Lung microvascular endothelial cell (primary cell): ENCODE results near the gene TMEM134. TPM values are rescaled to one million over a fixed set of nuclear protein-coding genes. Genes with fewer than 3 reads are reported as not detected.
"Not testable (repeated sequence)": the region's sequence is repeated elsewhere in the genome, so short reads cannot be mapped to it uniquely, and the experiment has no call there.

ENCODE experiments used
- DNase-seq, 2 donors: peaks; one replicate each; pipeline versions ENCODE4 v3.0.0 to v3.0.0-alpha.2; 2010; ENCODE audit warnings: low read depth in 2 of 2
- total RNA-seq: library from RNA; depleted of rRNA; stranded (reverse); fragments of >200 nt; gene quantifications from 2 replicates; pipeline ENCODE4 v1.2.1, GENCODE V29; 2014

The TMEM134 gene, protein sequence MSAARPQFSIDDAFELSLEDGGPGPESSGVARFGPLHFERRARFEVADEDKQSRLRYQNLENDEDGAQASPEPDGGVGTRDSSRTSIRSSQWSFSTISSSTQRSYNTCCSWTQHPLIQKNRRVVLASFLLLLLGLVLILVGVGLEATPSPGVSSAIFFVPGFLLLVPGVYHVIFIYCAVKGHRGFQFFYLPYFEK
- 14.2 and 16.1 TPM in 2 replicates for total RNA-seq

DNA sequence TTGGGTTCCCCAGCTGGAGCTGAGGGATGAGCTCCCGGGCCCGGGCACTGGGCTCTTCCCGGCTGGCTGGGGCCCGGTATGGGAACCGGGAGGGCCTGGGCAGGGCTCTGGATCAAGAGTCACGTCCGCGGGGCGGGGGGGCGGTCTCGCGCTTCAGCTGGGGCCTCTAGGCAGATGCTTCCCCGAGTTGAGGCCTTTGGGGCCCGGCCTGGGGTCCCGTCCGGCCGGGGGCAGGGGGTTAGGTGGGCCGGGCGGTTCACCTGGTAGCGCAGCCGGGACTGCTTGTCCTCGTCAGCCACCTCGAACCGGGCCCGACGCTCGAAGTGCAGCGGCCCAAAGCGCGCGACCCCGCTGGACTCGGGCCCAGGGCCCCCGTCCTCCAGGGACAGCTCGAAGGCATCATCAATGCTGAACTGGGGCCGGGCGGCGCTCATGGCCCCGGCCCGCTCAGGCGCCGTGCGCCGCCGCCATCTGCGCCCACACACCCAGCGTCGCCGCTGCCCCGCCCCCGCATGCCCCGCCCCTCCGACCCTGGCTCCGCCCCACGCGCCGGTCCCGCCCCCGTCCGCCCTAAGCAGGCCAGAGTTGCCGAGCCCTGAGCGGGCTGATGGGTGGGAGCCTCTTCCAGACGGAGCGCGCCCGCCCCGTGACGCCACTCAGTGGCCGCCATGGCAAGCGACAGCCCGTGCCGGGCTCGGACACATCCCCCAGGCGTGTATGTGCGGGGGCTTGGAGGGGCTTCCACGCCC, at the start of gene TMEM134:
TSS of gene TMEM134 (minus strand) at position 493 of the 749 bp plus-strand sequence. CDS start at position 434, 59 bp downstream.
- DNase-seq, result peak; percentile 94 to 97

DNA sequence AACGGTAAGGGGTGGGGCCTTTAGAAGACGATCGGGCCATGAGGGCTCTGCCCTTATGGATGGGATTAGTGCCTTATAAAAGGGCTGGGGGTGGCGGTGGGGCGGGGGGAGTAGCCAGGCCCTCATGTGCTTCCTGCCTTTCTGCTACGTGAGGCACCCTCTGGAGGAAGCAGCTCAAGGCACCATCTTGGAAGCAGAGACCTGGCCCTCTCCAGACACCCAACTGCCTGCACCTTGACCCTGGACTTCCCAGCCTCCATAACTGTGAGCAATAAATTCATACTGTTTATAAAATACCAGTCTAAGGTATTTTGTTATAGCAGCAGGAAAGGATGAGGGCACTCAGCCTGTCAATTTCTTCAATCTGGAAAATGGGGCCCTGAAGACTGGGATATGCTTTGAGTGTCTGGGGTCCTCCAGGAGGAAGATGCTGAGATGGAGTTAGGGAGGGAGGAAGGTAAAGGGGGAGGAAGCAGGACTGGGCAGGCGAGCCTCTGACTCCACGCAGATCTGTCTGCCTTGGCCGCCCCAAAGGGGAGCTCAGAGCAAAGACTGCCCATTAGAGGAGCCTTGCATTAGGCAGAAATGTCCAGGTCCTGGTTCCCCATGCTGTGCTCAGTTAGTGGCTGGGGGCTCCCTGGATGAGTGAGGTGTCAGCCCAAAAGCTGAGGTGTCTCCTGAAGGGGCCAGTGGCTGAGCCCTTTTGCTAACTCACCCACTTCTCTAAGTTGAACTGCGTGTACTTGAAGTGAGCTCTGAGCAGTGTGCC, 48.9 kb upstream of the TMEM134 start:
- no peak for DNase-seq

DNA sequence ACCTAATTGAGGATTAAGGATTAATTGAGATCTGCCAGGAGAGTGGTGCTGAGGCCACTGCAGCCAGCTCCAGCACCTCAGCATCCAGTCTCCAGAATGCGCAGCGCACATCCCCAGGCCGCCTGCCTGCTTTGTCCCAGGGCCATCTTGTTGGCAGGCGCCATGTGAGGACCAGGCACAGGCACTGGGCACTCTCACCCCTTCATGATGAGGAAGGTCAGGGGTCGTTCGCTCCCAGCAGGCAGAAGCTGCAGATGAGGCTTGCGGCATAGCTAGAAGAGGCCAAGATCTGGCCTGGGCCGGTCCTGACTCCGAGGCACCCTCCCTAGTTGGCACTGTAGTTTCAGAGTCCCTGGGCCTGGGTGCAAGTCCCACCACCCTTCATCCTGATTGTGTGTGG, 47.8 kb upstream of the TMEM134 start:
- DNase-seq, result no peak

DNA sequence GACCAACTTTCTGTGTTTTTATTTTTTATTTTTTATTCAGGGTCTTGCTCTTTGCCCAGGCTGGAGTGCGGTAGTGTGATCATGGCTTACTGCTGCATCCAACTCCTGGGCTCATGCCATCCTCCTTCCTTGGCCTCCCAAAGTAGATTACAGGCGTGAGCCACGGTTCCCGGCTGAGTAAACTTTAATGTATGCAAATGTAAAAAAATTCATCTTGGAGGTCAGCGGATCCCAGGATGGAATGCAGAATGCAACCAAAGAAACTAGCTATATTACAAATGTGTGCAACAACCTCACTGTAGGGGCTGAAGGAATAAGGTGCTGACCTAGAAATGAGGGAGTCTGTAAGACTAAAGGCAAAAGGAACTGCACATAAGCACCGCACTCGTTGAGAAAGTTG, 45.1 kb upstream of the TMEM134 start:
- no peak for DNase-seq

DNA sequence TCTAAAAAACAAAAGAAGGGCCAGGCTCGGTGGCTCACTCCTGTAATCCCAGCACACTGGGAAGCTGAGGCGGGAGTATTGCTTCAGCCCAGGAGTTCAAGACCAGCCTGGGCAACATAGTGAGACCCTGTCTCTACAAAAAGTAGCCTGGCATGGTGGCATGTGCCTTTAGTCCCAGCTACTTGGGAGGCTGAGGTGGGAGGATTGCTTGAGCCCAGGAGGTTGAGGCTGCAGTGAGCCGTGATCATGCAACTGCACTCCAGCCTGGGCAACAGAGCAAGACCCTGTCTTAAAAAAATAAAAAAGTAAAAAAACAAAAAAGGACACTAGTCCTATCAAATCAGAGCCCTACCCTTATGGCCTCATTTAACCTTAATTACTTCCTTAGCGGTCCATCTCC, 42.5 kb upstream of the TMEM134 start:
- not testable (repeated sequence) for DNase-seq

DNA sequence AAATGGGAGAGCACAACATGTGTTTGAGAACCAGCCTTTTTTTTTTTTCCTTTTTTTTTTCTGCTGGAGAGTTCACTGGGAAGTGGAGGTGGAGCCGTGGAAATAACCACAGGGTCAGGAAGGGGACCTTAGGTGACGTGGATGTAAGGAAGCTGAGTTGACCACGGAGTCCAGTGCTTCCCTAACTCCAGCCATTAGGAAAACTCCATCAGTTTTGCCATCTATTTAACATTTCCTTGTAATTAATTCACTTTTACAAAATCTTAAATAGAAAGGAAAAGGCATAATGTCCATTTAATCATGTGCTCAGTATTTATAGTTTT, 40.9 kb upstream of the TMEM134 start:
- no peak for DNase-seq

DNA sequence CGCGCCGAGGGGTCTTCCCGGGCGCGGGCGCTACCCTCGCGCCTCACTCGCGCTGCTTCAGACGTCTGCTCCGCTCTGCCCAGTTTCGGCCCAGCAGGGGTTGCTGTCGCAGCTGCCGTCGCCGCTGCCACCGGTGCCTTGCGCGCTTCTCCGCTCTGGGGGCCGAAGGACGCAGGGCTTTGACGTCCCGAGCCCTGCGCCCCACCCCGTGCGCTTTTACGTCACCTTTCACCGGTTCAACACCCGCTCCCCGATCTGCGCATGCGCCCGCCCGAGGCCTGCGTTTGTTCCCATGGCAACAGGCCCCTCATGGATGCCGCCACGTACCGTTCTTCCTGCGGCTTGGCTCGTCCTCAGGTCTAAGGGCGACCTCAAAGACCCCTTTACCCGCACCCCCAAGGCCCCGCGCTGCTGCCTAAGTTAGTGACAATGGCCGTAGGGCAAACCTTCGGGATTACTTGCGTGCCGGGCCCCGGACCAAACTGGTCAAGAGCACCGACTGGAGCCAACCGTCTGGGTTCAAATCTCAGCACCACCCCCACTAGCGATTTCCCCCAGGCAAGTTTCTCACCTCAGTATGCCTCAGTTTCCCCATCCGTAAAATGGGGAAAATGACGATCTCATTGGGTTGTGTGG, 39.6 kb upstream of the TMEM134 start:
- DNase-seq, result peak; percentile 97 to 98

DNA sequence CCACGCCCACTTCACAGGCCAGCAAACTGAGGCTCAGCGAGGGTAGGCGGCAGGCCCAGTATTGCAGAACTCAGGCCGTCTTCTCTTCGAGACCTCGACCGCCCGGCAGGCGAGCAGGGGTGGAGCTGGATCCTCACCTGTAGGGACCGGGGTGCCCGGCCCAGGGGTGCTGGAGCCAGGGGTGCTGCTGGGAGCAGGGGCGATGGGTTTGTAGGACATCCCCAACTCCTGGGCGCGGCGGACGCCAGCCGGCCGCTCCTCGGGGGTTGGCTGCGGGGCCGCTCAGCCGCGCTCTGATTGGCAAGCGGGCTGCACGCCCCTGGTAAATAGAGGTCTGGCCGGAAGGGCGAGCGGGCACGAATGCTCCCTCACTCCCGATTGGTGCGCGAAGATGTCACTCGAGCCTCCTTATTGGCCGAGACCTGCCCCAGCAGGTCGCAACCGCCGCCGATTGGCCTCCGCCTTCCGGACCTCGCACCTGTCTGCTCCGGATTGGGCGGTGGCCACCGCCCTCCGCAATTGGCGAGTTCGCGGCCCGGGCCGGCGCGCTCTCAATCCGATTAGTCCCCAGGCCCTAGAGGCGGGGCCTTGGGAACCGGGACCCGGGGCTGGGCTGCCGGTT, 38.9 kb upstream of the TMEM134 start, which contains the start of gene CDK2AP2:
TSS of gene CDK2AP2 (minus strand) at position 299 of the 622 bp plus-strand sequence. CDS start at position 219, 80 bp downstream.
- peak; percentile 100 for DNase-seq

DNA sequence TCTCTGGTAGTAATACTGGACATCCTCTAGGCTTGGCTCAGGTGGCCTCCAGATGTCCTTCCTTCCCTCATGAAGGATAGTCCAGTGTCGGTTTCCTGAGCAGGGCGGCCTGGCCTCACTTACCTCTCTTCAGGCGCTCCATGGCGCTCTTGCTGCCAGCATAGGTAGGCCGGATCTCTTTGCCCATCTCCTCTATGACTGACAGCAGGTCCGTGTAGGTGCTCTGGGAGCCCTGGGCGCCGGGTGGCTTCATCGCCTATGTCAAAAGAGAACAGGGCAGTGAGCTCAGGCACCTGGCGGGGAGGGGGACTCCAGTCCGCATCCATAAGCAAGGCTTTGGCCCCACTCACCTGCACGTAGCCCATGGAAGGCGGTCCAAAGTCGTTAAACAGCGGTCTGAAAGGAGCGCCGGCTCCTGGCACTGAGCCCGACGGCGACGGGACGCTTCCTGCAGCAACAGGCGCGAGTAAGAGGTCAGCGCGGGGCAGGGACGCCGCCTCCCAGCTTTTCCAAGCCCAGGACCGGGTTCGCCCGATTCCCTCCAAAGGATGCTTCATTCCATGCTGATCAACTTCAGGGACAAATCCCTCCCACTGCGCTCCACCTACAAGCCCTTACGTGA, 38.3 kb upstream of the TMEM134 start:
- peak in 1 of 2 donors; percentile 84 for DNase-seq

DNA sequence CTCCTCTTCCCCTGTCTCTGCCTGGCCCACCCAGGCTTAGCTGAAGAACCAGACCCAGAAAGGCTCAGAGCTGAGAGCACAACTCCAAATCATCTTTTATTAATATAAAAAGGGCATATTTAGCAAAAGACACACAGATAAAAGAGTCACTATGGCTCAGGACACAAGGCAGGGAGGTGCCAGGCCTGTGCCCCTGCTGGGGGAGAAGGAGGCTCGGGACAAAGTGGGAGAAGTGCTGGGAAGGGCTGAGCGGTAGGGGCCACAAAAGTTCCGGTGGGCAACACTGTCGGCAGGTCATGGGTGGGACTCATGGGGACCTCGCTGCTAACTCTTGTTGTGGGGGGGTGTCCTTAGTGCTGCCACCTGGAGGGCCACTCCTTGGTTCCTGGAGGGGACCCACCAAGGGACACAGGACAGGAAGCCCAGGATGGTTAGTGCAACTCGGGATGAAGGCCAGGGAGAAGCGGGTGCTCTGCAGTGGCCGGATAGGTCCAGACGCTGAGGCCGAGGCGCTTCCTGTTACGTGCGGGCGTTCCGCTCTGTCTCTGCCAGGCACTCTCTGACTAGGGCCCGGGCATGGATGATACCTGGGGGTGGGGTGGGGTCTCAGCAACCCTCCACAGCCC, 37.5 kb upstream of the TMEM134 start:
- DNase-seq, result no peak

DNA sequence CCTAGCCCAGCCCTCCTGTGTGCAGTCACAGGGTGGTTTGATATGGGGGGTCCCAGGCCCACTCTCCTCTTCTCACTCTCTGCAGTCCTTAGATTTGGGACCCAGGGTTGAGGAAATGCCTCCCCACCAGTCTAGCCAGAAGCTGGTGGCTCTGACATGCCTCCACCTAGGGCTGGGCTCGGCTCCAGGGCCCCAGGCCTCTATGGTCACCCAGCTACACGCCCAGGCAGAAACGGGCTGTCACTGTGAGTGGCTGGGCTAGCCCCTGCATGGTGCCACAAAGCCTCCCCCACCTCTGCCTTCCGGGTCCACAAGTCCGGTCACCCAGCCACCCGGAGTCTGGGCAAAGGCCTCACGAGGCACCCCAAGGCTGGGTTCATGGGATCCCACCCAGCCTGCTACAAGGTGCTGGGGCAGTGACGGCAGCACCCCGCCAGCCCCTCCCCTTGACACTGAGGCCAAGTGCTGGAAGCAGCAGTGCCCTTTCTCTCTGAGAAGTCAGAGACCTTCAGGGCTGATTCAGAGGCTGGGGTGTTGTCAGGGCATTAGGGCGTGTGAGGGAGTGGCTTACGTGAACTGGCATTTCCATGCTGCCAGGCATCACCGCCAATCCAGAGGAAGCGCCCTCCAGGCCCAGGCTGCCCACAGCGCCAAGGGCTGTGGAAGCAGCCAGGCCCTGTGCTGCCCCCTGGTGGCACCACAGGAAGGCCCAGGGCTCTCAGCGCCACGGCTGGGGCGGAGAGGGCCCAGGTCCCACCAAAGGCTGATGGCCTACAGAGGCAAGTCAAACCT, 36.8 kb upstream of the TMEM134 start:
- DNase-seq, result peak; percentile 87 to 89

DNA sequence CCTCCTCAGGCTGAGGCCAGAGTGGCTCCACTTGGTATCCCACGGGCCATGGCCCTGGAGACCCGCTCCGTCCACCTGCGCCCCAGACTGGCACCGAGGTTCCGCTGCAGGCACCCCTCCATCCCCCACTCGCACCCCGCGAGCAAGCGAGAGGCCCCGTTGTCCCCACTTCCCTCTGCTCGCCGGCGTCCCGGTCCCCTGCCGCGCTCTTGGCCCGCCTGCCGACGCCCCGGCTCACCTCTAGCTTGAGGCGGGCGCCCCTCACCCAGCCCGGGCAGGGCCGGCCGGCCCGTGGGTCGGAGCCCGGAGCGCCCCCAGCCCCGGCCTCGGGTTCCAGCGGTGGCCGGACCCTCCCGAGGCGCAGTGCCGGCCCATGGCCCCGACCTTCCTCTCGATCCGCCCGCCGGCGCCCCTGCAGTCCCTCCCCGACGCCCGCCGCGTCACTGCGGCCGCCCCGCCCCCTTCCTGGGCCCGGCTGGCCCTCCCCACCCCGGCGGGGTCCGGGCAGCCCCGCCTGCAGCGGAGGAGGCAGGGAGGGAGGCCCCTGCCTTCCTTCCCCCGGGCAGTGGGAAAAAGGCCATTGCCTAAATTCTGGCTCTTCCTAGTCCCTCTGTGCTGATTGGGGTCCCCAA, 36.0 kb upstream of the TMEM134 start, which contains the start of gene PITPNM1:
TSS of gene PITPNM1 (minus strand) at position 414 of the 632 bp plus-strand sequence. CDS start 1,183 bp downstream, outside the sequence.
- DNase-seq, result peak; percentile 10 to 12

DNA sequence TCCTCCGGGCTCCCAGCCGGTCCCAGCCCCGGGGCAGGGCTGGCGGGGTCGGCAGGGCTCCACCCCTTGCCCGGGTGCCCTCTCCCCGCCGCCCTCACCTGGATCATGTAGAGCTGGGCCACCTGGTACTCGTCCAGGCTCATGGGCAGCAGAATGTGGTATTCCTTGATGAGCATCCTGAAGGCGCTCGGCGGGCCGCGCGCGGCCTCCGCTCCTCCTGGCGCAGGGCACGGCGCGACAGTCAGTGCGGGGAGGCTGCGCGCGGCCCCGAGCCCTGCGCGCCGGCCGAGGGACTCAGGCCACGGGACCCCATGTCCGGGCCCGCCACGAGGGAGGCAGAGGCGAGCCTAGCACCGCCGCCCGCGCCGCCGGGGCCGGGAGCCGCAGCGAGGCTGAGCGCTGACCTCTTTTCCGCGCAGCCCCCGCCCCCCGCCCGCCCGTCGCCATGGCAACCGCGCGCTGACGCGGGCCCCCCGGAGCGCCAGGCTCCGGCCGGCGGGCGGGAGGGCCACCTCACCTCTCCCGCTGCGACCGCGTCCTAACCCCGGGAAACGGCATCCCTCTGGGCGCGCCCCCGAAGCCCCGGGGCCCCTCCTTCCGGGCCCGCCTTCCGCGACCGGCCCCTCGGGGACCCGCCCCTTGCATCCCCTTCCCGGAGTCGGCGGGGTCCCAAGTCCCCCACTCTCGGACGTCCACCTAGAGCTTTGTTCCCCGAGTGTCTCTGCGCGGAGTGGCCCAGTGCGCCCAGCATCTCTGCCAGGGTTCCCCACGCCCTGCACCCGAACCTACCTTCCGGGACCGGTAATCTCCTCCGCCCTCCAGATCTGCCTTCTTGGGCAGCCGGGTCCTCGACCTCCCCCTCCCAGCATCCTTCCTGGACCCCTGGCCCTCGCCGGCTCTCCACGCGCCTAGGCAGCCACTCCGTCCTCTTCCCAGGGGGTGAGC, 35.2 kb upstream of the TMEM134 start:
- peak; percentile 12 to 48 for DNase-seq

DNA sequence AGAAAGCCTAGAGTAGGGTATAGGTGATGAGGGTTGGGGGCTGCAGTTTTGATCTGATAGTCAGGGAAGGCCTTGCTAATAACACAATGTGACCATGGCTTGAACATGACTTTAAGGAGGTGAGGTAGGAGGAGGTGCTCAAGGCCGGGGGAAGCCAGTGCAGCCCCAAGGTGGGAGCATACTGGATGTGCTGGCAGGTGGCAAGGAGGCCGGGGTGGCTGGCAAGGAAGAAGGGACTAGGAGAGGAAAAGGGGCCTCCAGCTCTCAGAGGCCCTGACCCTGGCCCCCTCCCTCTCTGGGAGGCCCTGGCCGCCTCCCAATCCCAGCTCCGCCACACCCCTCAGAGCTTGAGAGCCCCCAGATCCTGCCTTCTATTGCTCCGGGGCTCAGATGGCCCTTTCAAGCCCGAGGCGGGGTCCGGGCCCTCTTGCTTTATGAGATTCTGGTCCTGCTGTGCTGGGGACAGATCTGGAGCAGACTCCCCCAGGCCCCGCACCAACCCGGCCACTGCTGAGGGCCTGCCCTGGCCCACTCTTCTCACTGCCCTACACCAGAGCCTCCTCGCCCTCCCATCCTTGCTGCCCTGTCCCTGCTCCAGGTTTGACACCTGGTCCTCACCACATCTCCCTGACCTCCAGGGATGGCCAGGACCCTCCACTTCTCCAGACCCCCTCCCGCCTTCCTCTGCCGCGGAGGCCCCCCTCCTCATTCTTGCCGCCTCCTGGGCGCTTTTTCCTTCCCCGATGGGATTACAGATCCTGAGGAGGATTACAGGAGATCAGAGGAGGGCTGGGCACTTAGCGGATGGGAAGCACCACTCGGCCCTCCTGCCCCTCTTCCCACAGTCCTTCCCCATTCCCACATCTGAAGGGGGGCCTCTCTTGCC, 34.3 kb upstream of the TMEM134 start:
- no peak for DNase-seq

DNA sequence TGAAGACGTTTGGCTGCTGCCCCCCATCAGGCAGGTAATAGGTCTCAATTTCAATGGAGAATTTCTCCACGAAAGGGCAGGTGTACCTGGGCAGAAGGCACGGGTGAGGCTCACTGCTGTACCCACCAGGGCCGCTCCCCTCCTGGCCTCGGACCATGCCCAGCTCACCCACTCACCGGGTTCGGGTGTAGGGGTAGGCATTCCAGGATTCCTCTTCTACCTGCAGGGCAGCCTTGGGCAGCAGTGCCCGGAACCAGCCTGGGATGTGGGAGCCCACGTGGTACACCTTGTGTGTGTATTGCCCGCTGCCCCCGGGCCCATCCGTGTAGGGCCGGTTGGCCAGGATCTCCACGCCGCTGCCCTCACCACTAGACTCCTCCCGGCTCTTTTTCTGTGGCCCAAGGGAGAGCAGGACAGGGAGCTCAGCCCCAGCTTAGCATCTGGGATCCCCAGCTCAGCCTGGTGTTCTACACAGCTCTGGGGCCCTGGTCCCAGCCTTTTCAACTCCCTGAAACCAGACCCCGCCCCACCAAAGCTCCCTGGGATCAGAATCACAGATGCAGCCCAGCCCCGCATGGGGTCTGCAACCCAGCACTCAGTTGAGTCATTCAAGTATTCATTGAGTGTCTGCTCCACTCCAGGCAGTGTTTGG, 33.4 kb upstream of the TMEM134 start:
- DNase-seq, result no peak

DNA sequence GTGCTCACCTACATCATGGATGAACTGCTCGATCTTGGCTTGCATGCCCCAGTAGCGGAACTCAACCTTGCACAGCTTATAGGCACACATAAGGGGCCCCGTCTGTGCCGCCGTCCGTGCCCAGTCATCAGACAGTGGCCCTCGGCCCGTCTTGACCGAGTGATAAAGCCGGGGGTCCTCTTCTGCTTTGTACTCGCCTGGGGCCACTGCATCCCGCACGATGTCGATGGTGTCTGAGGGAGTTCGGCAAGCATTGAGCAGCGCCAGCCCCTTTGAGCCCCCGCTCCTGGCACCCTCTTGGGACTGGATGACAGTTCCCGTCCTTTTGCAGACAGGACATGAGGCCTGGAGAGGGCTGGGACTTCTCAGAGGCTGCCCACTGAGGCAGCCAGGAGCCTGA, 32.8 kb upstream of the TMEM134 start:
- no peak for DNase-seq
